ENCODE results near the gene KPNA5.
"Not testable (repeated sequence)": the region's sequence is repeated elsewhere in the genome, so short reads cannot be mapped to it uniquely, and the experiment has no call there.

Gene KPNA5

DNA sequence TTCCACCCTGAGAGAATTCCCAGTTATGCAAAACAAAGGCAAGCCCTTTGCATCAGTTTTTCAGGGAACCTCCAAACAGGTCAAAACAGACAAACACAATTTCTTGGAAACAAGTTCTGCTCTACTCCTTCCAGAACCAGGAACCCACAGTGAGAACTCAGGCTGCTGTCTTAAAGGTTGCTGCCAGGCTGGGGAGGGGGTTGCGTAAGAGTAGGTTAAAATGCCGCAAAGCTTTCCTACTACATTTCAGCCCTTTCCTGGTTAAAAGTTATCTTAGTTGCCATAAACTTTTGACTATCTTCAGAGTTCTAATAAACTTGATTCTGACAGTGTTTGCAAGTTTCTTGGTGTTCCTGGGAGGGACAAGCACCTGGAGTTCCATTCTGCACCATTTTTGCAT, 33.8 kb downstream of the KPNA5 start:
- no peak overlapping the region for H3K4me2 ChIP-seq (ENCODE audit: insufficient read depth, low read length)
- no peaks in the 10 kb centered on the region for H3K9me3 ChIP-seq (ENCODE audit: insufficient read depth, low read length, severe bottlenecking)
- DNase-seq (no peak), ATAC-seq (ENCODE audit: insufficient read depth, low read depth) (no peak)
- H3K9ac ChIP-seq (ENCODE audit: low read depth, low read length) = no peak overlapping the region
- no peaks in the 10 kb centered on the region for H3K27me3 ChIP-seq (ENCODE audit: insufficient read depth, low read length, poor library complexity)
- no peak overlapping the region for H3K4me3 ChIP-seq (ENCODE audit: low read depth in 1 of 2, low read length in 2 of 2)
- H4K20me1 ChIP-seq (ENCODE audit: insufficient read depth, low read length) = no peaks in the 10 kb centered on the region
- H3K79me2 ChIP-seq (ENCODE audit: insufficient read depth, low read length) = peaks cover 2% of the 10 kb centered on the region; the same call in 1 of the 2 replicates
- no peak overlapping the region for H3K27ac ChIP-seq (ENCODE audit: low read length)
- no peak overlapping the region for H2AFZ ChIP-seq (ENCODE audit: low read depth, low read length)
- H3K36me3 ChIP-seq (ENCODE audit: insufficient read depth, low read length) = peaks cover 71% of the 10 kb centered on the region
- H3K4me1 ChIP-seq (ENCODE audit: insufficient read depth, low read length) = no peaks in the 10 kb centered on the region
- TF ChIP-seq, protein P1, sequence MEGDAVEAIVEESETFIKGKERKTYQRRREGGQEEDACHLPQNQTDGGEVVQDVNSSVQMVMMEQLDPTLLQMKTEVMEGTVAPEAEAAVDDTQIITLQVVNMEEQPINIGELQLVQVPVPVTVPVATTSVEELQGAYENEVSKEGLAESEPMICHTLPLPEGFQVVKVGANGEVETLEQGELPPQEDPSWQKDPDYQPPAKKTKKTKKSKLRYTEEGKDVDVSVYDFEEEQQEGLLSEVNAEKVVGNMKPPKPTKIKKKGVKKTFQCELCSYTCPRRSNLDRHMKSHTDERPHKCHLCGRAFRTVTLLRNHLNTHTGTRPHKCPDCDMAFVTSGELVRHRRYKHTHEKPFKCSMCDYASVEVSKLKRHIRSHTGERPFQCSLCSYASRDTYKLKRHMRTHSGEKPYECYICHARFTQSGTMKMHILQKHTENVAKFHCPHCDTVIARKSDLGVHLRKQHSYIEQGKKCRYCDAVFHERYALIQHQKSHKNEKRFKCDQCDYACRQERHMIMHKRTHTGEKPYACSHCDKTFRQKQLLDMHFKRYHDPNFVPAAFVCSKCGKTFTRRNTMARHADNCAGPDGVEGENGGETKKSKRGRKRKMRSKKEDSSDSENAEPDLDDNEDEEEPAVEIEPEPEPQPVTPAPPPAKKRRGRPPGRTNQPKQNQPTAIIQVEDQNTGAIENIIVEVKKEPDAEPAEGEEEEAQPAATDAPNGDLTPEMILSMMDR (IDR thresholded peaks at IDR 0.05; ENCODE audit: borderline replicate concordance, extremely low read depth, low read length, poor library complexity, severe bottlenecking) = no peak
- TF ChIP-seq EZH2 (IDR thresholded peaks at IDR 0.05; ENCODE audit: borderline replicate concordance, low read depth, low read length, severe bottlenecking) = no peak

DNA sequence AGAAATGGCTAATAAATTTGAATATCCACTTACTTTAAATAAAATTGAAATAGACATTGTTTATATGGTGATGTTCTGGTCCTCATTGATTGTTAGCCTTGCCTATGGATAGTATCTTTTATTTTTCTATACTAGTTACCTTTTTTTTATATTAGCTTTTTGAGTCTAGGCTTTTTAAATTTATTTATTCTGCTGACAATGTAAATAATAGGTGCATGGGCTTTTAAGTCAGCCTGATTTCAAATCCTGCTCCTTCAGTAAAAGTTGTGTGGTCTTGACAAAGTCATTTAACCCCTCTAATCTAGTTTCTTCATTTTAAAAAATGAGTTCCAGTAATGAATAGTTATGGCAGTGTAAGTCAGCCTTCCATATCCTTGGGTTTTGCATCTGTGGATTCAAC, 45.9 kb downstream of the KPNA5 start:
- Histone ChIP-seq H3K9me3 (ENCODE audit: insufficient read depth, low read length, severe bottlenecking) (no peaks in the 10 kb centered on the region), H4K20me1 (ENCODE audit: insufficient read depth, low read length) (no peaks in the 10 kb centered on the region), H3K9ac (ENCODE audit: low read depth, low read length) (no peak overlapping the region), H3K4me2 (ENCODE audit: insufficient read depth, low read length) (no peak overlapping the region), H3K4me3 (ENCODE audit: low read depth in 1 of 2, low read length in 2 of 2) (no peak overlapping the region), H3K36me3 (ENCODE audit: insufficient read depth, low read length) (peaks cover 84% of the 10 kb centered on the region), H3K27me3 (ENCODE audit: insufficient read depth, low read length, poor library complexity) (no peaks in the 10 kb centered on the region), H2AFZ (ENCODE audit: low read depth, low read length) (no peak overlapping the region), H3K4me1 (ENCODE audit: insufficient read depth, low read length) (no peaks in the 10 kb centered on the region), H3K79me2 (ENCODE audit: insufficient read depth, low read length) (no peaks in the 10 kb centered on the region), H3K27ac (ENCODE audit: low read length) (no peak overlapping the region)
- no peak for TF ChIP-seq EZH2 (IDR thresholded peaks at IDR 0.05; ENCODE audit: borderline replicate concordance, low read depth, low read length, severe bottlenecking)
- TF ChIP-seq, protein P1 (IDR thresholded peaks at IDR 0.05; ENCODE audit: borderline replicate concordance, extremely low read depth, low read length, poor library complexity, severe bottlenecking) = no peak
- ATAC-seq (ENCODE audit: insufficient read depth, low read depth) (no peak), DNase-seq (no peak)

GRCh38 chr6:116730513-116730912, 49.5 kb downstream of the KPNA5 start:
- H3K79me2 ChIP-seq (ENCODE audit: insufficient read depth, low read length) = no peaks in the 10 kb centered on the region
- H3K9ac ChIP-seq (ENCODE audit: low read depth, low read length) = no peak overlapping the region
- no peak overlapping the region for H3K4me3 ChIP-seq (ENCODE audit: low read depth in 1 of 2, low read length in 2 of 2)
- H3K4me1 ChIP-seq (ENCODE audit: insufficient read depth, low read length) = no peaks in the 10 kb centered on the region
- H3K27me3 ChIP-seq (ENCODE audit: insufficient read depth, low read length, poor library complexity) = no peaks in the 10 kb centered on the region
- no peak for ATAC-seq (ENCODE audit: insufficient read depth, low read depth)
- H3K4me2 ChIP-seq (ENCODE audit: insufficient read depth, low read length) = no peak overlapping the region
- no peak overlapping the region for H2AFZ ChIP-seq (ENCODE audit: low read depth, low read length)
- DNase-seq = no peak
- TF ChIP-seq, protein P1 (IDR thresholded peaks at IDR 0.05; ENCODE audit: borderline replicate concordance, extremely low read depth, low read length, poor library complexity, severe bottlenecking) = no peak
- TF ChIP-seq EZH2 (IDR thresholded peaks at IDR 0.05; ENCODE audit: borderline replicate concordance, low read depth, low read length, severe bottlenecking) = no peak
- H3K27ac ChIP-seq (ENCODE audit: low read length) = no peak overlapping the region
- H3K9me3 ChIP-seq (ENCODE audit: insufficient read depth, low read length, severe bottlenecking) = no peaks in the 10 kb centered on the region
- H4K20me1 ChIP-seq (ENCODE audit: insufficient read depth, low read length) = no peaks in the 10 kb centered on the region
- peaks cover 60% of the 10 kb centered on the region for H3K36me3 ChIP-seq (ENCODE audit: insufficient read depth, low read length)

- TF ChIP-seq, protein P1 (IDR thresholded peaks at IDR 0.05; ENCODE audit: borderline replicate concordance, extremely low read depth, low read length, poor library complexity, severe bottlenecking) = no peak
- no peak for TF ChIP-seq EZH2 (IDR thresholded peaks at IDR 0.05; ENCODE audit: borderline replicate concordance, low read depth, low read length, severe bottlenecking)
These were observed 56.0 kb downstream of the KPNA5 start for GRCh38 chr6:116737004-116737403.

DNA sequence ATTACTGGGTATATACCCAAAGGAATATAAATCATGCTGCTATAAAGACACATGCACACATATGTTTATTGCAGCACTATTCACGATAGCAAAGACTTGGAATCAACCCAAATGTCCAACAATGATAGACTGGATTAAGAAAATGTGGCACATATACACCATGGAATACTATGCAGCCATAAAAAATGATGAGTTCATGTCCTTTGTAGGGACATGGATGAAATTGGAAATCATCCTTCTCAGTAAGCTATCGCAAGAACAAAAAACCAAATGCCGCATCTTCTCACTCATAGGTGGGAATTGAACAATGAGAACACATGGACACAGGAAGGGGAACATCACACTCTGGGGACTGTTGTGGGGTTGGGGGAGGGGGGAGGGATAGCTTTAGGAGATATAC, 59.5 kb downstream of the KPNA5 start:
- H2AFZ ChIP-seq (ENCODE audit: low read depth, low read length); H4K20me1 ChIP-seq (ENCODE audit: insufficient read depth, low read length); H3K36me3 ChIP-seq (ENCODE audit: insufficient read depth, low read length); H3K4me1 ChIP-seq (ENCODE audit: insufficient read depth, low read length); H3K9ac ChIP-seq (ENCODE audit: low read depth, low read length); H3K27ac ChIP-seq (ENCODE audit: low read length); H3K4me2 ChIP-seq (ENCODE audit: insufficient read depth, low read length); H3K27me3 ChIP-seq (ENCODE audit: insufficient read depth, low read length, poor library complexity); H3K4me3 ChIP-seq (ENCODE audit: low read depth in 1 of 2, low read length in 2 of 2); DNase-seq; H3K9me3 ChIP-seq (ENCODE audit: insufficient read depth, low read length, severe bottlenecking); ATAC-seq (ENCODE audit: insufficient read depth, low read depth); H3K79me2 ChIP-seq (ENCODE audit: insufficient read depth, low read length): not testable (repeated sequence)

More at GRCh38 chr6:116737004-116737403, 56.0 kb downstream of the KPNA5 start:
- ATAC-seq (ENCODE audit: insufficient read depth, low read depth) (no peak), DNase-seq (no peak)
- Histone ChIP-seq H3K27ac (ENCODE audit: low read length) (no peak overlapping the region), H3K36me3 (ENCODE audit: insufficient read depth, low read length) (peaks cover 6% of the 10 kb centered on the region), H2AFZ (ENCODE audit: low read depth, low read length) (no peak overlapping the region), H3K4me1 (ENCODE audit: insufficient read depth, low read length) (no peaks in the 10 kb centered on the region), H3K79me2 (ENCODE audit: insufficient read depth, low read length) (no peaks in the 10 kb centered on the region), H3K27me3 (ENCODE audit: insufficient read depth, low read length, poor library complexity) (no peaks in the 10 kb centered on the region), H3K9me3 (ENCODE audit: insufficient read depth, low read length, severe bottlenecking) (peaks cover 2% of the 10 kb centered on the region), H3K4me2 (ENCODE audit: insufficient read depth, low read length) (no peak overlapping the region), H3K4me3 (ENCODE audit: low read depth in 1 of 2, low read length in 2 of 2) (no peak overlapping the region), H3K9ac (ENCODE audit: low read depth, low read length) (no peak overlapping the region), H4K20me1 (ENCODE audit: insufficient read depth, low read length) (no peaks in the 10 kb centered on the region)
